ENCODE data around the gene RGS12.

Gene RGS12

GRCh38 chr4:3255611-3256186 lies 37.1 kb upstream of the RGS12 start:
- H3K27ac ChIP-seq (ENCODE audit: low read depth, low read length): no peak overlapping the region
- peaks cover 0 to 3% of the 10 kb centered on the region in 2 donors for H3K27me3 ChIP-seq (ENCODE audit: control insufficient read depth in 1 of 2, insufficient read depth in 2 of 2, low read length in 2 of 2)
- no peaks in the 10 kb centered on the region for H3K9me3 ChIP-seq (ENCODE audit: control insufficient read depth in 1 of 2, low read length in 2 of 2)
- peaks cover 0 to 3% of the 10 kb centered on the region in 2 donors for H3K4me1 ChIP-seq (ENCODE audit: control insufficient read depth in 1 of 2, insufficient read depth in 2 of 2, low read length in 2 of 2)
- no peaks in the 10 kb centered on the region for H3K36me3 ChIP-seq (ENCODE audit: control insufficient read depth in 1 of 2, insufficient read depth in 2 of 2, low read length in 2 of 2)
- H3K9ac ChIP-seq (ENCODE audit: low read depth in 1 of 2, low read length in 2 of 2): no peak overlapping the region
- no peak overlapping the region for H3K4me3 ChIP-seq (ENCODE audit: low read depth in 1 of 2, low read length in 2 of 2)

- Histone ChIP-seq H3K27me3 (ENCODE audit: control insufficient read depth in 1 of 2, insufficient read depth in 2 of 2, low read length in 2 of 2) (peaks cover 0 to 3% of the 10 kb centered on the region in 2 donors), H3K4me3 (ENCODE audit: low read depth in 1 of 2, low read length in 2 of 2) (no peak overlapping the region), H3K36me3 (ENCODE audit: control insufficient read depth in 1 of 2, insufficient read depth in 2 of 2, low read length in 2 of 2) (no peaks in the 10 kb centered on the region), H3K9ac (ENCODE audit: low read depth in 1 of 2, low read length in 2 of 2) (no peak overlapping the region), H3K9me3 (ENCODE audit: control insufficient read depth in 1 of 2, low read length in 2 of 2) (no peaks in the 10 kb centered on the region), H3K4me1 (ENCODE audit: control insufficient read depth in 1 of 2, insufficient read depth in 2 of 2, low read length in 2 of 2) (peaks cover 0 to 3% of the 10 kb centered on the region in 2 donors), H3K27ac (ENCODE audit: low read depth, low read length) (no peak overlapping the region)
Measured at GRCh38 chr4:3256230-3257102, 36.4 kb upstream of the RGS12 start.

DNA sequence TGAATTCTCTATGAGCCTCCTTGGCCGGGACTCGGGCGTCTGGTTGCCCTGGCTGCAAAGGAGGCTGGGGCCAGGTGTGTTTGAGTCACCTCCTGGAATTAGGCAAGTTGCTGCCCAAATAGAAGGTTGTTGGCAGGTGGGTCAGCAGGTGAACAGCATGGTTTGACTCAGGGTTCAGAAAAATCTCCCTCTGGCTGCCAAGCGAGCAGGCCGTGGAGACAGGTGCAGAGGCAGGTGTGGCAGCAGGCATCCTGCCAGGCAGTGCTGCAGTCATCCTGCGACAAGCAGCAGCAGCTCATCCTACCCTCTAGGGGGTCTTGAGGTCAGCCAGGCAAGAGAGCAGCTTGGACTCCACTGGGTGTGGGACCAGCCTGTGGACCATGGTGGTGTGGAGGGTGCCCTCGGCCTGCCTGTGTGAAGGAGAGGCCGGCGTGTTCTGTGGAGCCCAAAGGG lies 35.7 kb upstream of the RGS12 start:
- Histone ChIP-seq H3K9me3 (ENCODE audit: control insufficient read depth in 1 of 2, low read length in 2 of 2) (no peaks in the 10 kb centered on the region), H3K27ac (ENCODE audit: low read depth, low read length) (no peak overlapping the region), H3K4me3 (ENCODE audit: low read depth in 1 of 2, low read length in 2 of 2) (no peak overlapping the region), H3K4me1 (ENCODE audit: control insufficient read depth in 1 of 2, insufficient read depth in 2 of 2, low read length in 2 of 2) (peaks cover 0 to 3% of the 10 kb centered on the region in 2 donors), H3K9ac (ENCODE audit: low read depth in 1 of 2, low read length in 2 of 2) (no peak overlapping the region), H3K36me3 (ENCODE audit: control insufficient read depth in 1 of 2, insufficient read depth in 2 of 2, low read length in 2 of 2) (no peaks in the 10 kb centered on the region), H3K27me3 (ENCODE audit: control insufficient read depth in 1 of 2, insufficient read depth in 2 of 2, low read length in 2 of 2) (peaks cover 0 to 3% of the 10 kb centered on the region in 2 donors)

DNA sequence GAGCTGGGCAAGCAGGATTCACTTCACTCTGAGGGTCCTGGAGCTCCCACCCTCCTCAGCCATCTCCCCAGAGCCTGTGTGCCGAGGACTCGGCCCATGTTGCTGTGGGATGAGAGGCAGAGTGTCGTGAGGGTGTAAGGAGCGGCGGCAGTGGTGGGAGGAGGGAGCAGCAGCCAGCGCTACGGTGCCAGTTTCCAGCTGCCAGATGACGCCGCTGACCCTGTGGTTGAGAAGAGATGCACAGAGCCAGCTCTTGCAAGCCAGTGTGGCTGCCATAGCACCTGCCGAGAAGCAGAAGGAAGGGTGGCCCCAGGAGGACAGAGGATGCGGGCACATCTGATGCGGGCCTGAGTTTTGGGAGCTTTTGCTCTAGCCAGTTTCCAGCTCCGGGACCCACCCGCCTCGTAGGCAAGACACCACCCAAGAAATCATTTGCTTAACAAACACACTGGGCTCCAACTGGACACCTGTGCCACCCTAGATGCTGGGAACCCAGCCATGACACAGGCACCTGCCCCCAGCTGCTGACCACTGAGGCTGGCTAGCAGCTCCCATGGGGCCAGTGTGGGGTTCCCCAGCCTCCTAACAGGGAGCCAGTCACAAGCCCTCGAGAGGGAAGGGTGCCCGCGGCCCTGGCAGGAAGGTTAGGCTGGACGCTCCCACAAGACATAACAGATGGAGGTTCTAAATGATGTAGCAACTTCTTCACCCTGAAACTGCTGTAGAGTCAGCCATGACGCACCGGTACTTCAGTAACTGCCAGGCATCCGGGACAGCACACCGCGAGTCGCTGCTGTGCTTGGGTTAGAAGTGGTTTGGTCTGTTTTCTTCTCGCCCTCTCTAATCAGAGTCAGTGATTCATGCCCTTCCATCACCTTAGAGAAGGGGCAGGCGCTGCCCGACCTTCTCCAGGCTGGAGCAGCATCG lies 35.0 kb upstream of the RGS12 start:
- H3K9me3 ChIP-seq (ENCODE audit: control insufficient read depth in 1 of 2, low read length in 2 of 2): no peaks in the 10 kb centered on the region
- H3K4me3 ChIP-seq (ENCODE audit: low read depth in 1 of 2, low read length in 2 of 2): no peak overlapping the region
- H3K36me3 ChIP-seq (ENCODE audit: control insufficient read depth in 1 of 2, insufficient read depth in 2 of 2, low read length in 2 of 2): no peaks in the 10 kb centered on the region
- H3K27ac ChIP-seq (ENCODE audit: low read depth, low read length): no peak overlapping the region
- no peak overlapping the region for H3K9ac ChIP-seq (ENCODE audit: low read depth in 1 of 2, low read length in 2 of 2)
- peaks cover 0 to 3% of the 10 kb centered on the region in 2 donors for H3K27me3 ChIP-seq (ENCODE audit: control insufficient read depth in 1 of 2, insufficient read depth in 2 of 2, low read length in 2 of 2)
- peaks cover 0 to 3% of the 10 kb centered on the region in 2 donors for H3K4me1 ChIP-seq (ENCODE audit: control insufficient read depth in 1 of 2, insufficient read depth in 2 of 2, low read length in 2 of 2)

GRCh38 chr4:3261411-3262207 lies 31.2 kb upstream of the RGS12 start:
- H3K27me3 ChIP-seq (ENCODE audit: control insufficient read depth in 1 of 2, insufficient read depth in 2 of 2, low read length in 2 of 2): peaks cover 0 to 3% of the 10 kb centered on the region in 2 donors
- no peaks in the 10 kb centered on the region for H3K36me3 ChIP-seq (ENCODE audit: control insufficient read depth in 1 of 2, insufficient read depth in 2 of 2, low read length in 2 of 2)

DNA sequence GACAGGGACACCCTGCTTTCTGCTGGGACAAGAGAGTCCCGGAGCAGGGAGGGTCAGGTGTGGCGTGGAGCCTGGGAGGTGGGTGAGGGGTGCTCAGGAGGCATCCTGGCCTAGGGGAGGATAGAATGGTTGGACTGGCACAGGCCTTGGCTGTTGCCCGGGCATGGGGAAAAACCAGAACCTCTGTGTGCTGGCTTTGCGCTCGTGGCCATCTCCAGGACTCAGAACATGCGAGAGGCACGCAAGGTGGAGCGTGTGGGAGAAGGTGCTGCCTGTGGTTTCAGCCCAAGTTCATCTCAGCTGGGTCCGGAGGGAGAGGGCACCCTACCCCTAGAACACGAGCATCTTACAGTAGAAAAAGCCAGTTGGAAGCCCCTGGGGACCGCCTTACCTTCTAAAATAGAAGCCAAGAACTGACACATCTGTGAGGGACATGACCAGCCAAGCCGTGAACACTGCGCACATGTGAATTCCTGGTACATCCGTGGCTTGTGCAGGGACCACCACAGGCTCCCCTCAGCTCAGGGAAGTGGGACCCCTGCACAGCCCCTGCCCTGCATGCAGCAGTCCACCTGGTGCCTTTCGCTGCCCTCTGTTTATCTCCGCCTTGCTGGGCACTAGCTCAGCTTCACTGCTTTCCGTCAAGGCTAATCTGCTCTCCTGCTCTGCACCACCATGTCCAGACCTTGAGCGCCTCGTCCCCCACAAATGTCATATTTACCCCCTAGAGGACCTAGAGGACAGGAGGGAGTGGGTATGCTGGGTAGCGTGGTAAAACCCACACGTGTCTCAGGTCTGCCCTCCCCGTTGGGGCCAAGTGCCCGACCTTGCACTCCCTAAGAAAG lies 30.4 kb upstream of the RGS12 start:
- no peak overlapping the region for H3K4me3 ChIP-seq (ENCODE audit: low read depth in 1 of 2, low read length in 2 of 2)
- H3K27me3 ChIP-seq (ENCODE audit: control insufficient read depth in 1 of 2, insufficient read depth in 2 of 2, low read length in 2 of 2): peaks cover 0 to 3% of the 10 kb centered on the region in 2 donors
- no peaks in the 10 kb centered on the region for H3K9me3 ChIP-seq (ENCODE audit: control insufficient read depth in 1 of 2, low read length in 2 of 2)
- peaks cover 0 to 1% of the 10 kb centered on the region in 2 donors for H3K4me1 ChIP-seq (ENCODE audit: control insufficient read depth in 1 of 2, insufficient read depth in 2 of 2, low read length in 2 of 2)
- H3K27ac ChIP-seq (ENCODE audit: low read depth, low read length): no peak overlapping the region
- H3K9ac ChIP-seq (ENCODE audit: low read depth in 1 of 2, low read length in 2 of 2): no peak overlapping the region
- H3K36me3 ChIP-seq (ENCODE audit: control insufficient read depth in 1 of 2, insufficient read depth in 2 of 2, low read length in 2 of 2): no peaks in the 10 kb centered on the region

More at GRCh38 chr4:3261411-3262207, 31.2 kb upstream of the RGS12 start:
- Histone ChIP-seq H3K9ac (ENCODE audit: low read depth in 1 of 2, low read length in 2 of 2) (no peak overlapping the region), H3K9me3 (ENCODE audit: control insufficient read depth in 1 of 2, low read length in 2 of 2) (no peaks in the 10 kb centered on the region), H3K4me1 (ENCODE audit: control insufficient read depth in 1 of 2, insufficient read depth in 2 of 2, low read length in 2 of 2) (peaks cover 0 to 3% of the 10 kb centered on the region in 2 donors), H3K4me3 (ENCODE audit: low read depth in 1 of 2, low read length in 2 of 2) (no peak overlapping the region), H3K27ac (ENCODE audit: low read depth, low read length) (no peak overlapping the region)

DNA sequence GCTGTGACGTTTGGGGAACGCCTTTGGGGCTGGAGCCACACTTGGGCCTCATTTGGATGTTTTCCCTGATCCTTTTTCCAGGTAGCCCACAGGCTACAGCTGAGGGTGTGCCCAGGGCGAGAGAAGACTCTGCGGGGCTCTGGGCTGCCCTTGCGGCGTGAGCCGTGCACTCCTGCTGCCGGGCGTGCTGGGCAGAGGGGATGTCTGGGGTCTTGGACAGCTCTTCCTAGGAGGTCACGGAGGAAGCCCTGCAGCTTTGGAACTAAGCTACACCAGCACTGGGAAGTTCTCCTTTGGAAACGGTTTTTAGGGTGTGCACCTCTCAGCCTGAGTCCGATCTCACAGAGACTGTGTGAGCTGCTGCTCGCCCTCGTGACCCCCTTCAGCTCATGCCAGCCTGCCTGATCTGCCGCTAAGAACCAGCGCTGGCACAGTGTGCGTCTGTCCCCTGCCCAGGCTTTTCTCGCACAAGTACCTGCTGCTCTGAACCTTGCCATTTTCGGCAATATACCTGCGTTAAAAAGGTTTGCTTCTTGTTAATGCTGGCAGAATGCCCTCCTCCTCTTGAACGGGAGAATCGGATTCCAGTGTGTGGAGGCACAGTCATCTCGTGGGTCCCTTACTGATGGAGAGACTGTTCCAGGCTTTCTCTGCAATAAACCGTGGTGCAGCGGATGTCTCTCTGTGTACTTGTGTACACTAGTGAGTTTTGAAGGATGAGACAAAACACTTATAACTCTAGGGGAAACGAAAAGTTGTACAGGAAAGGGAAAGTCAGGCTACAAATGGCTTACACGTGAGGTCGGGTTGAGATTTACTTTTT lies 29.6 kb upstream of the RGS12 start:
- H3K27ac ChIP-seq (ENCODE audit: low read depth, low read length): no peak overlapping the region
- H3K36me3 ChIP-seq (ENCODE audit: control insufficient read depth in 1 of 2, insufficient read depth in 2 of 2, low read length in 2 of 2): no peaks in the 10 kb centered on the region
- no peak overlapping the region for H3K9ac ChIP-seq (ENCODE audit: low read depth in 1 of 2, low read length in 2 of 2)

DNA sequence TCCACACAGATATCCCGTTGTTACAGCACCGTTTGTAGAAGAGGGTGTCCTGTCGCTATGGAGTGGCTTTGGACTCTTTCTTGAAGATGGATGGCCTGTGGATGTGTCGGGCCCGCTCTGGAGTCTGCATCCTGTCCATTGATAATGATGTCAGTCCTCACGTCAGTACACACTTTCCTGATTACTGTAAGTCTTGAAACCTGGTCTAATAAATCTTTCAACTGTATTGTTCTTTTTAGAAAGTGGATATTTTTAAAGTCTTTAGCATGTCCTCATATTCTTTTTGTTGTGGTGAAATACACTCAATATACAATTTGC lies 29.0 kb upstream of the RGS12 start:
- Histone ChIP-seq H3K4me3 (ENCODE audit: low read depth in 1 of 2, low read length in 2 of 2) (no peak overlapping the region), H3K27ac (ENCODE audit: low read depth, low read length) (no peak overlapping the region), H3K4me1 (ENCODE audit: control insufficient read depth in 1 of 2, insufficient read depth in 2 of 2, low read length in 2 of 2) (no peaks in the 10 kb centered on the region), H3K9ac (ENCODE audit: low read depth in 1 of 2, low read length in 2 of 2) (no peak overlapping the region), H3K36me3 (ENCODE audit: control insufficient read depth in 1 of 2, insufficient read depth in 2 of 2, low read length in 2 of 2) (no peaks in the 10 kb centered on the region), H3K9me3 (ENCODE audit: control insufficient read depth in 1 of 2, low read length in 2 of 2) (no peaks in the 10 kb centered on the region), H3K27me3 (ENCODE audit: control insufficient read depth in 1 of 2, insufficient read depth in 2 of 2, low read length in 2 of 2) (no peaks in the 10 kb centered on the region)

More for the DNA sequence above, 29.6 kb upstream of the RGS12 start:
- Histone ChIP-seq H3K27me3 (ENCODE audit: control insufficient read depth in 1 of 2, insufficient read depth in 2 of 2, low read length in 2 of 2) (peaks cover 0 to under 1% of the 10 kb centered on the region in 2 donors), H3K4me1 (ENCODE audit: control insufficient read depth in 1 of 2, insufficient read depth in 2 of 2, low read length in 2 of 2) (no peaks in the 10 kb centered on the region), H3K4me3 (ENCODE audit: low read depth in 1 of 2, low read length in 2 of 2) (no peak overlapping the region), H3K9me3 (ENCODE audit: control insufficient read depth in 1 of 2, low read length in 2 of 2) (no peaks in the 10 kb centered on the region)
